HUES48 (cell line): ENCODE measurements around the gene COL25A1.
"Not testable (repeated sequence)": the region's sequence is repeated elsewhere in the genome, so short reads cannot be mapped to it uniquely, and the experiment has no call there.

Experiments
- H3K27ac ChIP-seq: one replicate; pipeline ENCODE4 v1.7.0; 2013; ENCODE audit warnings: low read depth, low read length, inconsistent platforms
- H3K27me3 ChIP-seq: 2 replicates; pipeline ENCODE4 v1.6.1; 2013; ENCODE audit warnings: mild to moderate bottlenecking, low read length; ENCODE audit not compliant: control insufficient read depth, insufficient read depth
- H3K36me3 ChIP-seq: 2 replicates; pipeline ENCODE4 v1.6.1; 2013; ENCODE audit warnings: low read length; ENCODE audit not compliant: control insufficient read depth, insufficient read depth
- H3K4me1 ChIP-seq: 2 replicates; pipeline ENCODE4 v1.6.1; 2013; ENCODE audit warnings: mild to moderate bottlenecking, low read length; ENCODE audit not compliant: control insufficient read depth, insufficient read depth
- H3K4me3 ChIP-seq: 2 replicates; pipeline ENCODE4 v1.5.1; 2013; ENCODE audit warnings: mild to moderate bottlenecking, low read depth, low read length
- H3K9ac ChIP-seq: 2 replicates; pipeline ENCODE4 v1.6.1; 2013; ENCODE audit warnings: mild to moderate bottlenecking, low read depth, low read length, moderate library complexity
- H3K9me3 ChIP-seq: 2 replicates; pipeline ENCODE4 v1.6.1; 2013; ENCODE audit warnings: low read length; ENCODE audit not compliant: control insufficient read depth, insufficient read depth

The COL25A1 gene

GRCh38 chr4:109083911-109084310 is 218.5 kb downstream of the COL25A1 start:
- no peaks in the 10 kb centered on the region for H3K36me3 ChIP-seq
- no peak overlapping the region for H3K27ac ChIP-seq
- H3K9me3 ChIP-seq: no peaks in the 10 kb centered on the region
- H3K4me3 ChIP-seq: no peak overlapping the region
- H3K27me3 ChIP-seq: no peaks in the 10 kb centered on the region
- H3K9ac ChIP-seq: no peak overlapping the region
- H3K4me1 ChIP-seq: 0 out of 2 replicates have a peak, but pooled peaks cover 3% of the 10 kb centered on the region

GRCh38 chr4:109079731-109080130 is 222.7 kb downstream of the COL25A1 start:
- no peaks in the 10 kb centered on the region for H3K4me1 ChIP-seq
- H3K9me3 ChIP-seq: peaks cover 7% of the 10 kb centered on the region
- no peaks in the 10 kb centered on the region for H3K27me3 ChIP-seq
- no peaks in the 10 kb centered on the region for H3K36me3 ChIP-seq
- no peak overlapping the region for H3K27ac ChIP-seq
- no peak overlapping the region for H3K4me3 ChIP-seq
- H3K9ac ChIP-seq: no peak overlapping the region

DNA sequence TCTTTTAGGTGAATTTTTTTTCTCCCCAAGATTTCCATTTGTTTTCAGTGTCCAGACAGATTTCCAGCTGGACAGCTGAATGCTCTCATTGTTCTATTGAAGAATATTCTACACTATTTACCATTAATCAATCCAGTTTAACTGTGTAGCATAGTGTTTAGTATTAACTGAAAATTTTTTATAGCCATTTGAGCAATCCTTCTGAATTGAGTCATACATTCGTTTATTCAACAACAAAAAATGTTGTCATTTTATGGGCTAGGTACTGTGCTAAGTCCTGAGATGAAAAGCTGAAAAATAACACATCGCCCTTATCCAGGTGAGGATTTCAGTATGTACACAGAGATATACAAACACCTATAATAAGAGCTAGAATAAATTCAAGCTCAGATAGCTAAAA is 223.3 kb downstream of the COL25A1 start:
- no peak overlapping the region for H3K9ac ChIP-seq
- no peak overlapping the region for H3K4me3 ChIP-seq
- H3K4me1 ChIP-seq: no peaks in the 10 kb centered on the region
- no peak overlapping the region for H3K27ac ChIP-seq
- no peaks in the 10 kb centered on the region for H3K36me3 ChIP-seq
- H3K9me3 ChIP-seq: peaks cover 9% of the 10 kb centered on the region
- no peaks in the 10 kb centered on the region for H3K27me3 ChIP-seq

DNA sequence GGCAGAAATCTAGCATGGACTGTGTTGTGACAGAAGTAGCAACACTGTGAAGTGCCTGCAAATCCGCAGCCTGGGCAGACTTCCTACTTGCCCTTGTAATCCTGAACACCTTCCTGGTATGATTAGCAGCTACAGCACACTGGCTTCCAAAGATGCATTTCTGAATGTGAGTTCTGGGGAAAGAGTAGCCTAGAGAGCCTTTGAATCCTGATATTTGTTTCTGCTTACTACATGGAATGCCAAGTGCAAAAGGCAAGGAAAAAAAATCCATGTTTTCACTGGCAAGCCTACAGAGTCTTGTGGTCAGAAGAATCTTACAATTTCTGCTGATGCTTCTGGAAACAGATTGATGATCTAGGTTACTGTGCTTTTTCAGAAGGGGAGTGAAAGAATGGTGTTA is 223.7 kb downstream of the COL25A1 start:
- Histone ChIP-seq H3K27ac (no peak overlapping the region), H3K4me3 (no peak overlapping the region), H3K4me1 (no peaks in the 10 kb centered on the region), H3K9ac (no peak overlapping the region), H3K27me3 (no peaks in the 10 kb centered on the region), H3K9me3 (peaks cover 14% of the 10 kb centered on the region), H3K36me3 (no peaks in the 10 kb centered on the region)

GRCh38 chr4:109077505-109077904 is 225.0 kb downstream of the COL25A1 start:
- H3K27me3 ChIP-seq: no peaks in the 10 kb centered on the region
- no peak overlapping the region for H3K27ac ChIP-seq
- no peak overlapping the region for H3K4me3 ChIP-seq
- peaks cover 19% of the 10 kb centered on the region for H3K9me3 ChIP-seq
- no peaks in the 10 kb centered on the region for H3K4me1 ChIP-seq
- H3K9ac ChIP-seq: no peak overlapping the region
- H3K36me3 ChIP-seq: no peaks in the 10 kb centered on the region

DNA sequence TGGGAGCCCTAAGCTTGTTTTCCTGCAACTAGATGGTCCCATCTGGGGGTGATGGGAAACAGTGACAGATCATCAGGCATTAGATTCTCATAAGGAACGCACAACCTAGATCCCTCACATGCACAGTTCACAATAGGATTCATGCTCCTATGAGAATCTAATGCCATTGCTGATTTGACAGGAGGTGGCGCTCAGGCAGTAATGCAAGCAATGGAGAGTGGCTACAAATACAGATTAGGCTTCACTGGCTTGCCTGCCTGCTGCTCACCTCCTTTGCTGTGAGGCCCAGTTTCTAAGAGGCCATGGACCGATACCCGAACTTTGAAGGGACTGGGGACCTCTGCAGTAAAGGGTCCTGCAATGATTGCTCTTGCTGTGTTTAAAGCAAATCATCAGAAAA is 225.7 kb downstream of the COL25A1 start:
- H3K9ac ChIP-seq, H3K36me3 ChIP-seq, H3K4me1 ChIP-seq, H3K27me3 ChIP-seq, H3K4me3 ChIP-seq, H3K27ac ChIP-seq: not testable (repeated sequence)
- peaks cover 19% of the 10 kb centered on the region for H3K9me3 ChIP-seq

GRCh38 chr4:109075621-109076020 is 226.8 kb downstream of the COL25A1 start:
- Histone ChIP-seq H3K36me3 (no peaks in the 10 kb centered on the region), H3K4me3 (no peak overlapping the region), H3K27ac (no peak overlapping the region), H3K9ac (no peak overlapping the region), H3K9me3 (peaks cover 19% of the 10 kb centered on the region), H3K4me1 (no peaks in the 10 kb centered on the region), H3K27me3 (no peaks in the 10 kb centered on the region)

DNA sequence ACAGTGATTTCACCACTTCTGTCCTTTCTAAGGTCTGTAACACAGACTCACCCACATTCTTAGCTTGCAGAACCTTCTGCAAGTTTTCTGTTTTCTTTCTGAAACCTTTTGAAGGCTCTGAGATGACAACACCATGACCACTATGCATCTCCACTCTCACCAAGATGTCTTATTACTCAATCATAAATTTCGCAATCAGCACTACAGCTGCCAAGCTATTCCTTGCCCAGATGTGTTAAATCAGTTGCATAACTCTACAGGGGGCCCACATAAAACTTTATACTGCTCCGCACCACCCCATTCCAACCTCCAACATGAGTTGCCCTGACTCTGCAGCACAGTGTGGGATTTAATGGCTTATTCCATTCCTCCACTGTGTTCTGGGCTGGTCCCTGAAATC is 229.9 kb downstream of the COL25A1 start:
- H3K27me3 ChIP-seq: no peaks in the 10 kb centered on the region
- no peak overlapping the region for H3K9ac ChIP-seq
- no peaks in the 10 kb centered on the region for H3K36me3 ChIP-seq
- H3K9me3 ChIP-seq: peaks cover 19% of the 10 kb centered on the region
- H3K4me3 ChIP-seq: no peak overlapping the region
- H3K4me1 ChIP-seq: no peaks in the 10 kb centered on the region
- H3K27ac ChIP-seq: no peak overlapping the region

DNA sequence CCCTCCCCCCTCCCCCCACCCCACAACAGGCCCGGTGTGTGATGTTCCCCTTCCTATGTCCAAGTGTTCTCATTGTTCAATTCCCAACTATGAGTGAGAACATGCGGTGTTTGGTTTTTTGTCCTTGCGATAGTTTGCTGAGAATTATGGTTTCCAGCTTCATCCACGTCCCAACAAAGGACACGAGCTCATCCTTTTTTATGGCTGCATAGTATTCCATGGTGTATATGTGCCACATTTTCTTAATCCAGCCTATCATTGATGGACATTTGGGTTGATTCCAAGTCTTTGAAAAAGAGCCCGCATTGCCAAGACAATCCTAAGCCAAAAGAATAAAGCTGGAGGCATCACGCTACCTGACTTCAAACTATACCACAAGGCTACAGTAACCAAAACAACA is 231.8 kb downstream of the COL25A1 start:
- not testable (repeated sequence) for H3K4me3 ChIP-seq, H3K36me3 ChIP-seq, H3K9ac ChIP-seq, H3K27ac ChIP-seq, H3K27me3 ChIP-seq, H3K4me1 ChIP-seq
- H3K9me3 ChIP-seq: peaks cover 14% of the 10 kb centered on the region

DNA sequence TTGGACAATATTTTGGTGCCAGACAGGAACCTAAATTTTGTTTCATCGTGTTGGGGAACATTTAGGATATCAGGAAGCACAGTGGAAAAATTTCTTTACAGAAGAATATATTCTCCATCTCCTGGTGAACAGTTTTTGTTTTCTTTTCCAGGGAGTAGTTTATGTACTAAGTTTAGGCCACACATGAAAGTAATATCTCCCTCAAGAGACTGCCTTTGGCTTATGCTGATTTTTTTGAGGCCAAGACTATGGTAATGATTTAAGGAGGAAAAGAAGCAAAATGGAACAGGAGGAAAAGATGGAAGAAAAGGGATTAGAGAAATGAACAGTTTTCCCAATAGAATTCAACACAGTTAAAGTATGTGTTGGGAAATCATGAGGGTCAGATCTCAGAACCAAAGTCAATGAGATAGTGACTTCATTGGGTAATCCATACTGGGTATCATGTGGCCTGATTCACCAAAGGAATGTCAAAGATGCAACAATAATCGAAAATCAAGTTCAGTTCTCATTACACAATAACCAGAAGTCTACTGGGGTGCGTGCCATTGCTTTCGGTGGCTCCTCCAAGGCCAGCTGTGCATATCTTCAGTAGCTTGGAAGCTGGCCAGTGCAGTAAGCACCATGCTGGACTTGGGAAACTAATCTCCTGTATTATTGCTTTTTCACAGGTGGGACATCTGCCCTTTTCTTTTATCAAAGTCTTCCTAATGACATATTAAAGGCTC is 234.8 kb downstream of the COL25A1 start:
- H3K27ac ChIP-seq: no peak overlapping the region
- no peaks in the 10 kb centered on the region for H3K27me3 ChIP-seq
- no peak overlapping the region for H3K9ac ChIP-seq
- H3K36me3 ChIP-seq: no peaks in the 10 kb centered on the region
- H3K9me3 ChIP-seq: no peaks in the 10 kb centered on the region
- H3K4me1 ChIP-seq: no peaks in the 10 kb centered on the region
- H3K4me3 ChIP-seq: no peak overlapping the region

GRCh38 chr4:109065006-109065405 is 237.5 kb downstream of the COL25A1 start:
- no peaks in the 10 kb centered on the region for H3K4me1 ChIP-seq
- H3K4me3 ChIP-seq: no peak overlapping the region
- H3K9ac ChIP-seq: no peak overlapping the region
- H3K27ac ChIP-seq: no peak overlapping the region
- no peaks in the 10 kb centered on the region for H3K27me3 ChIP-seq
- H3K36me3 ChIP-seq: no peaks in the 10 kb centered on the region
- no peaks in the 10 kb centered on the region for H3K9me3 ChIP-seq
